Caco-2 (cell line): ENCODE measurements around the gene MT1M. TPM values are rescaled to one million over a fixed set of nuclear protein-coding genes. Genes with fewer than 3 reads are reported as not detected.

Experiments
- BruUV-seq: library from RNA; stranded (reverse); fragments of 400-500 nt; replicated peaks from 2 replicates; lab custom pipeline; 2021; lab: Mats Ljungman, UMichigan
- CTCF ChIA-PET: fragments of 300-600 bp; sonication (Branson Sonifier 250); formaldehyde crosslinking; loops from one replicate; lab custom pipeline; 2022; ENCODE audit warnings: antibody characterized with exemption; lab: Charles Lee
- POLR2A ChIA-PET: fragments of 300-600 bp; sonication (Branson Sonifier 250); formaldehyde crosslinking; loops from one replicate; lab custom pipeline; 2022; ENCODE audit warnings: antibody characterized with exemption; lab: Charles Lee
- DNase-seq, 2 experiments: peaks; one replicate each; pipeline versions ENCODE4 v3.0.0 to v3.0.0-alpha.2; 2020 to 2022
- H3K27me3 ChIP-seq: replicated peaks from 2 replicates; pipeline ENCODE4 v1.6.0; 2011; ENCODE audit warnings: low read length; ENCODE audit not compliant: control insufficient read depth, insufficient read depth
- H3K36me3 ChIP-seq: 2 replicates; pipeline ENCODE4 v1.5.1; 2011; ENCODE audit warnings: low read length; ENCODE audit not compliant: control insufficient read depth, insufficient read depth
- H3K4me1 ChIP-seq: fragments of 250-450 bp; sonication (Bioruptor Pico); 2 replicates; pipeline ENCODE4 v1.5.1; 2020; ENCODE audit warnings: mild to moderate bottlenecking
- H3K4me3 ChIP-seq: 2 replicates; pipeline ENCODE4 v1.5.1; 2011; ENCODE audit warnings: low read depth, mild to moderate bottlenecking, control low read depth, low read length
- H3K9me3 ChIP-seq: fragments of 250-450 bp; sonication (Bioruptor Pico); 2 replicates; pipeline ENCODE4 v1.5.1; 2020; ENCODE audit warnings: mild to moderate bottlenecking, moderate library complexity
- H3K27ac Mint-ChIP-seq: one replicate; pipeline ENCODE4 v1.8.0; 2022; ENCODE audit warnings: mixed read lengths; ENCODE audit not compliant: unreplicated experiment
- H3K27me3 Mint-ChIP-seq: one replicate; pipeline ENCODE4 v1.8.0; 2022; ENCODE audit warnings: mixed read lengths; ENCODE audit not compliant: insufficient read depth, unreplicated experiment
- H3K36me3 Mint-ChIP-seq: one replicate; pipeline ENCODE4 v1.8.0; 2022; ENCODE audit warnings: mild to moderate bottlenecking, mixed read lengths; ENCODE audit not compliant: insufficient read depth, unreplicated experiment
- H3K4me1 Mint-ChIP-seq: one replicate; pipeline ENCODE4 v1.8.0; 2022; ENCODE audit warnings: low read depth, mixed read lengths; ENCODE audit not compliant: unreplicated experiment
- H3K4me3 Mint-ChIP-seq: one replicate; pipeline ENCODE4 v1.8.0; 2022; ENCODE audit warnings: mild to moderate bottlenecking, moderate library complexity, mixed read lengths; ENCODE audit not compliant: unreplicated experiment
- H3K9me3 Mint-ChIP-seq: one replicate; pipeline ENCODE4 v1.8.0; 2022; ENCODE audit warnings: mixed read lengths; ENCODE audit not compliant: unreplicated experiment
- intact Hi-C: fragments of 100-400 bp; cut with micrococcal nuclease; formaldehyde crosslinking; loops from one replicate; pipeline ENCODE4 v1.10.0; 2022; ENCODE audit not compliant: unreplicated experiment
- total RNA-seq: library from RNA; stranded (reverse); gene quantifications from 2 replicates; pipeline ENCODE4 v1.2.3, GENCODE V29; 2022
- TF ChIP-seq, protein P1 (sequence below), 2 experiments: fragments of 200-600 bp in 1 of 2; IDR thresholded peaks; 1 replicate in 1 of 2; 2 replicates in 1 of 2; pipeline versions ENCODE4 v1.5.1 to v1.8.0; 2011 to 2022; ENCODE audit warnings: antibody characterized with exemption in 1 of 2, control low read depth in 1 of 2, inconsistent platforms in 1 of 2, low read depth in 1 of 2, low read length in 1 of 2, mild to moderate bottlenecking in 1 of 2, moderate library complexity in 1 of 2; ENCODE audit not compliant: insufficient read depth in 1 of 2, severe bottlenecking in 1 of 2, unreplicated experiment in 1 of 2

The MT1M gene
- total RNA-seq, 1 experiment from 2014 or later, result not detected

DNA sequence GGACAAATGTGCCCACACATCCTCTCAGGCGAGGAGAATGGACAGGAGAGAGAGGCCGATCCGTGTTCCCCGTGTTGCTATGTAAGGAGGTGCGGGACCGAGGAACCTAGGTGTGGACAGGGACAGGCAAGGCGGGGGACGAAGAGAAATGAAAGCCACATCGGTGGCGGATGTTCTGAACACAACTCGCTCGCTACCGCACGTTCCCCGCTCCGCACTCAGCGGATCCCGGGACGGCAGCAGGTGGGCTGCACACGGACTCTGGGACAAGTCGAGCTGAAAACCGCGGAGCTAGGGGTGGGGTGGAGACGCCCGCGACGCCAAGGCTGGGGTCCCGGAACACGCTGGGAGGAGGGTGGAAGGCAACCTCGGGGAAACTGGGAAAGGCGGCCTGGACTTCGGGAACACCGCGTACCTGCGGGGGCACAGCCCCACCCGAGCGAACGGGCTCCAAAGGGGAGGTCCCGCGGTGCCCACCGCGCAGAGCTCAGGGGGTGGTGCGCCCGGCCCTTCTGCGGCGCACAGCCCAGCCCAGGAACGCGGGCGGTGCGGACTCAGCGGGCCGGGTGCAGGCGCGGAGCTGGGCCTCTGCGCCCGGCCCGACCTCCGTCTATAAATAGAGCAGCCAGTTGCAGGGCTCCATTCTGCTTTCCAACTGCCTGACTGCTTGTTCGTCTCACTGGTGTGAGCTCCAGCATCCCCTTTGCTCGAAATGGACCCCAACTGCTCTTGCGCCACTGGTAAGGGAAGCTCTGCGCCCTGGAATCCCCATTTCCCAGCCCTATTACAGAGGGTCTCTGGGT is 7.1 kb upstream of the MT1M start, which contains the start of gene MT1E:
Gene MT1E (plus strand): TSS at position 642 of the 803 bp plus-strand sequence. CDS start 71 bp downstream, at position 713.
- no peak for DNase-seq

DNA sequence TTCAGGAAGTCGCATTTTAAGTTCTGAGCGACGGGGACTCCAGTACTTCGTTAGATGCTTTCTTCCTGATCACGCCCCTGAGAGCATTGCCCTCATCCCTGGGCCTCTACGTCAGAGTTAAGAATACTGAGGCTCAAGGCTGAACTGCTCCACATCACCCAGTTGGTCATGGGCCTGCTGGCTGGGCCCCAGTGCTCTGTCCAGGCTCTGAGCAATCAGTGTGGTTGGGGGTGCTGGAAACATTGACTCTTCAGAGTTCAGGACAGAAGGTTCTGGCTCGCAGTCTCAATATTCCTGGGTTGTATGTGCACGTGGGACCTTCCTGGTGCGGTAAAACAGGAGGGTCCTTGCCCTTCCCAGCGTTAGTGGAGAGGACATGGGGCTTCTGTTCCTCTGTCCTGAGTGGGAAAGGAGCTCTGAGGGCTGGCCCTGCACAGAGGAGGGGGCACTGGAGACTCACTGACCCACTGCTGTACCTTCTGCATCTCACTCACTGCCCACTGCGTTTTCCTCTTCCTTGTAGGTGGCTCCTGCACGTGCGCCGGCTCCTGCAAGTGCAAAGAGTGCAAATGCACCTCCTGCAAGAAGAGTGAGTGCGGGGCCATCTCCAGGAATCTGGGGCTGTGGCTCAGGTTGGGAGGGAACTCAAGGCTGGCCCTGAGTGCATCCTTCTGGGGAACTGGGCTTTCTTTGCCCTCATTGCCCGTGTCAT is 6.4 kb upstream of the MT1M start:
- Histone ChIP-seq H3K4me3 (no peak overlapping the region), H3K36me3 (no peaks in the 10 kb centered on the region), H3K27me3 (no peaks in the 10 kb centered on the region), H3K4me1 (no peaks in the 10 kb centered on the region), H3K9me3 (no peaks in the 10 kb centered on the region)
- no peak overlapping the region for H3K27ac Mint-ChIP-seq
- no TSS peak for BruUV-seq
- no peaks in the 10 kb centered on the region for H3K9me3 Mint-ChIP-seq
- CTCF ChIA-PET, result interaction anchor here (0.6 to 1.1 kb wide), 2 partner anchors 24 to 75 kb away, joined by 3 read pairs; no protein-coding TSS in a partner anchor
- peaks cover 6% of the 10 kb centered on the region for H3K27me3 Mint-ChIP-seq
- no peaks in the 10 kb centered on the region for H3K36me3 Mint-ChIP-seq
- intact Hi-C loops, result no loop called here
- peak overlapping the region; percentile 71 for H3K4me3 Mint-ChIP-seq
- H3K4me1 Mint-ChIP-seq, result no peaks in the 10 kb centered on the region
- no peak for DNase-seq
- TF ChIP-seq, protein P1, sequence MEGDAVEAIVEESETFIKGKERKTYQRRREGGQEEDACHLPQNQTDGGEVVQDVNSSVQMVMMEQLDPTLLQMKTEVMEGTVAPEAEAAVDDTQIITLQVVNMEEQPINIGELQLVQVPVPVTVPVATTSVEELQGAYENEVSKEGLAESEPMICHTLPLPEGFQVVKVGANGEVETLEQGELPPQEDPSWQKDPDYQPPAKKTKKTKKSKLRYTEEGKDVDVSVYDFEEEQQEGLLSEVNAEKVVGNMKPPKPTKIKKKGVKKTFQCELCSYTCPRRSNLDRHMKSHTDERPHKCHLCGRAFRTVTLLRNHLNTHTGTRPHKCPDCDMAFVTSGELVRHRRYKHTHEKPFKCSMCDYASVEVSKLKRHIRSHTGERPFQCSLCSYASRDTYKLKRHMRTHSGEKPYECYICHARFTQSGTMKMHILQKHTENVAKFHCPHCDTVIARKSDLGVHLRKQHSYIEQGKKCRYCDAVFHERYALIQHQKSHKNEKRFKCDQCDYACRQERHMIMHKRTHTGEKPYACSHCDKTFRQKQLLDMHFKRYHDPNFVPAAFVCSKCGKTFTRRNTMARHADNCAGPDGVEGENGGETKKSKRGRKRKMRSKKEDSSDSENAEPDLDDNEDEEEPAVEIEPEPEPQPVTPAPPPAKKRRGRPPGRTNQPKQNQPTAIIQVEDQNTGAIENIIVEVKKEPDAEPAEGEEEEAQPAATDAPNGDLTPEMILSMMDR (IDR thresholded peaks at IDR 0.05; ENCODE audit: insufficient read depth in 1 of 2, low read depth in 1 of 2, low read length in 1 of 2, severe bottlenecking in 1 of 2, unreplicated experiment in 1 of 2), result no peak
- POLR2A ChIA-PET, result no interaction called here

More for the DNA sequence above, 7.1 kb upstream of the MT1M start, which contains the start of gene MT1E:
- H3K36me3 Mint-ChIP-seq, result no peaks in the 10 kb centered on the region
- no peaks in the 10 kb centered on the region for H3K9me3 Mint-ChIP-seq
- POLR2A ChIA-PET, result no interaction called here
- Histone ChIP-seq H3K4me3 (peak within 1 kb of the TSS; percentile 16), H3K9me3 (no peaks in the 10 kb centered on the region), H3K36me3 (no peaks in the 10 kb centered on the region), H3K27me3 (no peaks in the 10 kb centered on the region), H3K4me1 (no peaks in the 10 kb centered on the region)
- no peak within 1 kb of the TSS for H3K27ac Mint-ChIP-seq
- TF ChIP-seq, protein P1 (IDR thresholded peaks at IDR 0.05; ENCODE audit: insufficient read depth in 1 of 2, low read depth in 1 of 2, low read length in 1 of 2, severe bottlenecking in 1 of 2, unreplicated experiment in 1 of 2), result no peak
- peaks cover 6% of the 10 kb centered on the region for H3K27me3 Mint-ChIP-seq
- H3K4me3 Mint-ChIP-seq, result peak within 1 kb of the TSS; percentile 71
- CTCF ChIA-PET, result interaction anchor here (0.6 to 1.1 kb wide), 3 partner anchors 22 to 76 kb away, joined by 3 read pairs; no protein-coding TSS in a partner anchor
- H3K4me1 Mint-ChIP-seq, result no peaks in the 10 kb centered on the region
- intact Hi-C loops, result no loop called here
- BruUV-seq, result no TSS peak

DNA sequence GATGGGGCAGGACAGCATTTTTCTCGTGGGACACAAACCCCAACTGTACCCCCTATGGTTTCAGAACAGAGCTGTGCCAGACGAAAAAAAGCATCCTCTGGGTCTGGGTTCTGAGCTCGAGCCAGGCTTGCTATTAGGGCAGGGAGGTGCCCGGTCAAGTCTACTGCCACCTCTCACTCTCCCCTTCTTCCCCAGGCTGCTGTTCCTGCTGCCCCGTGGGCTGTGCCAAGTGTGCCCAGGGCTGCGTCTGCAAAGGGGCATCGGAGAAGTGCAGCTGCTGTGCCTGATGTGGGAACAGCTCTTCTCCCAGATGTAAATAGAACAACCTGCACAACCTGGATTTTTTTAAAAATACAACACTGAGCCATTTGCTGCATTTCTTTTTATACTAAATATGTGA is 5.8 kb upstream of the MT1M start:
- Mint-ChIP-seq H3K9me3 (no peaks in the 10 kb centered on the region), H3K36me3 (no peaks in the 10 kb centered on the region), H3K4me3 (no peak overlapping the region), H3K27ac (no peak overlapping the region), H3K4me1 (peaks cover 1% of the 10 kb centered on the region), H3K27me3 (peaks cover 10% of the 10 kb centered on the region)
- DNase-seq, result no peak
- no TSS peak for BruUV-seq
- Histone ChIP-seq H3K9me3 (no peaks in the 10 kb centered on the region), H3K36me3 (no peaks in the 10 kb centered on the region), H3K4me3 (no peak overlapping the region), H3K4me1 (no peaks in the 10 kb centered on the region), H3K27me3 (no peaks in the 10 kb centered on the region; the same call in 1 of the 2 replicates)
- ChIA-PET CTCF (no interaction called here), POLR2A (no interaction called here)
- TF ChIP-seq, protein P1 (IDR thresholded peaks at IDR 0.05; ENCODE audit: insufficient read depth in 1 of 2, low read depth in 1 of 2, low read length in 1 of 2, severe bottlenecking in 1 of 2, unreplicated experiment in 1 of 2), result no peak
- intact Hi-C loops, result no loop called here
